IMR-90 (cell line): ENCODE measurements around the gene CPAMD8. TPM values are rescaled to one million over a fixed set of nuclear protein-coding genes. Genes with fewer than 3 reads are reported as not detected.

Experiments used
- ATAC-seq: fragments of 200-7000 bp; cut with Tn5 transposase; 2 replicates; pipeline ENCODE4 v1.9.1; 2020; ENCODE audit warnings: low read depth, mild to moderate bottlenecking, moderate library complexity
- BruUV-seq: library from RNA; stranded (reverse); fragments of 400-500 nt; replicated peaks from 2 replicates; lab custom pipeline; 2021; lab: Mats Ljungman, UMichigan
- CTCF ChIA-PET: fragments of 300-600 bp; formaldehyde crosslinking; extraction: SDS; loops from one replicate; lab custom pipeline; 2021; ENCODE audit warnings: antibody characterized with exemption; lab: Yijun Ruan, JAX
- POLR2A ChIA-PET: fragments of 300-600 bp; sonication (Branson Sonifier 250); formaldehyde crosslinking; loops from one replicate; lab custom pipeline; 2022; ENCODE audit warnings: antibody characterized with exemption; ENCODE audit not compliant: unreplicated experiment; lab: Charles Lee
- DNase-seq: peaks from one replicate; pipeline ENCODE4 v3.0.0; 2013
- H2AFZ ChIP-seq: replicated peaks from 2 replicates; pipeline ENCODE3; 2013; ENCODE audit warnings: low read length, mild to moderate bottlenecking; ENCODE audit not compliant: poor library complexity
- H2AK5ac ChIP-seq: 2 replicates; pipeline ENCODE4 v1.6.1; 2013; ENCODE audit warnings: low read depth, low read length, inconsistent platforms
- H2AK9ac ChIP-seq: replicated peaks from 2 replicates; pipeline ENCODE3; 2013; ENCODE audit warnings: mild to moderate bottlenecking, low read depth, low read length, moderate library complexity; ENCODE audit not compliant: poor library complexity
- H2BK120ac ChIP-seq: 2 replicates; pipeline ENCODE4 v1.6.1; 2013; ENCODE audit warnings: low read depth, low read length, inconsistent platforms
- H2BK15ac ChIP-seq: 3 replicates; pipeline ENCODE4 v1.6.1; 2013; ENCODE audit warnings: low read depth, low read length, inconsistent platforms
- H2BK20ac ChIP-seq: 2 replicates; pipeline ENCODE4 v1.6.1; 2013; ENCODE audit warnings: low read depth, mild to moderate bottlenecking, inconsistent platforms, low read length, moderate library complexity
- H2BK5ac ChIP-seq: 2 replicates; pipeline ENCODE4 v1.6.1; 2013; ENCODE audit warnings: mild to moderate bottlenecking, low read depth, low read length, inconsistent platforms; ENCODE audit not compliant: poor library complexity, severe bottlenecking
- H3K14ac ChIP-seq: replicated peaks from 2 replicates; pipeline ENCODE4 v1.6.1; 2013; ENCODE audit warnings: low read depth, low read length, inconsistent platforms
- H3K18ac ChIP-seq: 2 replicates; pipeline ENCODE4 v1.6.1; 2013; ENCODE audit warnings: low read depth, low read length, control low read depth
- H3K23ac ChIP-seq: 2 replicates; pipeline ENCODE4 v1.6.1; 2013; ENCODE audit warnings: low read depth, low read length, inconsistent platforms
- H3K27ac ChIP-seq: 2 replicates; pipeline ENCODE4 v1.5.1; 2013; ENCODE audit warnings: mild to moderate bottlenecking, control low read depth, low read length; ENCODE audit not compliant: insufficient read depth
- H3K27me3 ChIP-seq: 2 replicates; pipeline ENCODE4 v1.6.1; 2013; ENCODE audit warnings: low read length; ENCODE audit not compliant: control insufficient read depth, insufficient read depth
- H3K36me3 ChIP-seq: 2 replicates; pipeline ENCODE4 v1.6.1; 2013; ENCODE audit warnings: low read length, mixed read lengths; ENCODE audit not compliant: control insufficient read depth, insufficient read depth
- H3K4ac ChIP-seq: 2 replicates; pipeline ENCODE4 v1.6.1; 2013; ENCODE audit warnings: low read depth, low read length, inconsistent platforms
- H3K4me1 ChIP-seq: 2 replicates; pipeline ENCODE4 v1.6.1; 2013; ENCODE audit warnings: low read length, mixed read lengths; ENCODE audit not compliant: control insufficient read depth, insufficient read depth
- H3K4me2 ChIP-seq: 2 replicates; pipeline ENCODE4 v1.6.1; 2013; ENCODE audit warnings: low read depth, mild to moderate bottlenecking, control low read depth, low read length, moderate library complexity
- H3K4me3 ChIP-seq: 2 replicates; pipeline ENCODE4 v1.5.1; 2013; ENCODE audit warnings: low read depth, mild to moderate bottlenecking, control low read depth, low read length, moderate library complexity; ENCODE audit not compliant: insufficient read depth
- H3K56ac ChIP-seq: 2 replicates; pipeline ENCODE4 v1.6.1; 2013; ENCODE audit warnings: low read length, inconsistent platforms; ENCODE audit not compliant: insufficient read depth; ENCODE audit errors: extremely low read depth
- H3K79me1 ChIP-seq, 2 experiments: 2 replicates each; pipeline ENCODE4 v1.6.1; 2013; ENCODE audit warnings: low read length in 2 of 2, inconsistent platforms in 1 of 2, low read depth in 1 of 2
- H3K9ac ChIP-seq: 2 replicates; pipeline ENCODE4 v1.6.1; 2013; ENCODE audit warnings: low read depth, low read length, control low read depth
- H3K9me1 ChIP-seq: 2 replicates; pipeline ENCODE4 v1.6.1; 2013; ENCODE audit warnings: low read length, inconsistent platforms; ENCODE audit not compliant: insufficient read depth
- H3K9me3 ChIP-seq: 2 replicates; pipeline ENCODE4 v1.6.1; 2013; ENCODE audit warnings: low read length; ENCODE audit not compliant: control insufficient read depth, insufficient read depth
- H4K20me1 ChIP-seq: 2 replicates; pipeline ENCODE4 v1.6.1; 2013; ENCODE audit warnings: low read length, inconsistent platforms; ENCODE audit not compliant: insufficient read depth
- H4K5ac ChIP-seq: 2 replicates; pipeline ENCODE4 v1.6.1; 2013; ENCODE audit warnings: mild to moderate bottlenecking, low read depth, low read length, control low read depth
- H4K8ac ChIP-seq, 2 experiments: 2 replicates each; pipeline ENCODE4 v1.6.1; 2013; ENCODE audit warnings: low read depth in 2 of 2, low read length in 2 of 2, control low read depth in 1 of 2, inconsistent platforms in 1 of 2
- H4K91ac ChIP-seq: 2 replicates; pipeline ENCODE4 v1.6.1; 2013; ENCODE audit warnings: low read depth, low read length, inconsistent platforms; ENCODE audit not compliant: insufficient read depth
- CTCF ChIP-seq: conservative IDR thresholded peaks from 2 replicates; pipeline ENCODE4 v1.5.1; 2012; ENCODE audit warnings: mild to moderate bottlenecking, low read depth, low read length, improper control_type of control experiment
- MAFK ChIP-seq: IDR thresholded peaks from 2 replicates; pipeline ENCODE4 v1.6.1; 2012; ENCODE audit warnings: low read depth, low read length, improper control_type of control experiment
- NFE2L2 ChIP-seq: fragments of 150-350 bp; IDR thresholded peaks from 2 replicates; pipeline ENCODE4 v1.6.1; 2016; ENCODE audit warnings: low read depth, mild to moderate bottlenecking, low read length
- RCOR1 ChIP-seq: IDR thresholded peaks from 2 replicates; pipeline ENCODE4 v1.6.1; 2012; ENCODE audit warnings: mild to moderate bottlenecking, low read length, improper control_type of control experiment; ENCODE audit not compliant: insufficient replicate concordance
- RFX5 ChIP-seq: IDR thresholded peaks from 2 replicates; pipeline ENCODE4 v1.8.0; 2012; ENCODE audit warnings: low read depth, mild to moderate bottlenecking, low read length, moderate library complexity
- WGBS, 2 experiments: methylation state at CpG; one replicate each; pipeline versions ENCODE4 v1.1.5 to v1.1.7; 2013; ENCODE audit warnings: missing lambda C conversion rate in 2 of 2; ENCODE audit not compliant: insufficient read length in 1 of 2; ENCODE audit errors: extremely low coverage in 2 of 2; 5-methylcytosine and 5-hydroxymethylcytosine counted together
- dilution Hi-C: fragments of 300-500 bp; cut with HindIII; formaldehyde crosslinking; loops from one replicate; pipeline ENCODE4 v1.14.3; 2018; ENCODE audit warnings: low sequenced_read_pairs; ENCODE audit not compliant: unreplicated experiment
- in situ Hi-C: fragments of 300-500 bp; cut with MboI; formaldehyde crosslinking; loops from 3 replicates; pipeline ENCODE4 v1.14.3; 2019; ENCODE audit warnings: low sequenced_read_pairs, inconsistent platforms, mixed read lengths
- intact Hi-C: fragments of 100-400 bp; cut with micrococcal nuclease; formaldehyde crosslinking; loops from 2 replicates; pipeline ENCODE4 v1.10.0; 2022
- polyA plus RNA-seq, 3 experiments: library from polyadenylated mRNA; depleted of rRNA; stranded (reverse); fragments of >200 nt; gene quantifications; 2 replicates each; pipeline ENCODE4 v1.2.3, GENCODE V29; 2012; ENCODE audit warnings: low replicate concordance in 1 of 3
- total RNA-seq: library from RNA; depleted of rRNA; stranded (reverse); fragments of >200 nt; gene quantifications from 2 replicates; pipeline ENCODE4 v1.2.3, GENCODE V29; 2012

CPAMD8 gene
- total and polyA plus RNA-seq, 2 of the 4 experiments (the other 2 are of a cell fraction), result 0.36 to 0.79 TPM

DNA sequence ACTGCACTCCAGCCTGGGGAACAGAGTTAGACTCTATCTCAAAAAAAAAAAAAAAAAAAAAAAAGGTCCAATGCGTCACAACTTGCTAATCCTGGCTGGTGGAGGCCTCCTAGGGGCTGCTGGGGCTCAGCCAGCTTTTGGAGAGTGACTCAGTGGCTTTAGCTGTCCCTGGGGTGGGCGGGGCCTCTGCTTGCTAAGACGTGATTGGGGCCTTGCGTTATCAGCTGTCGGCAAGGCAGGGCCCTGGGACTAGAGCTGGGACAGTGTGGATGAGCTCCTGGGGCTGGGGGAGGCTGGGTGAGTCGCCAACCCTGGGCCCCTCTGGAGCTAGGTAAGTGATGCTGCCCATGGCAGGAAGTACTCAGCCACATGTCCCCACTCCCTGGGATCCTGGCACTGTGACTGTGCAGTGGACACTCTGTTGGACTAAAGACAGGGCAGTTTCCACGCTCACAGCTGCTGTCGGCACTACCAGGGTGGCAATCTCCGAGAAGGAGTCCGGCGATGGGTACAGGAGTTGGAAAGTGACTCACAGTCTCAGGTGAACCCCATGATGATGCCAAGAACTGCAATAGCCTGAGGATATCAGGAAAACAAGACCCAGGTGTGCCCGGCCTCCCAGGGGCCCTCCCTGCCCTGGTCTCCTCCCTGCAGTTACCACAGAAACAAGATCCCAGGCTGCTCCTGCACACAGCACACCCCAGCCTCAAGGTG lies 105.6 kb downstream of the CPAMD8 start:
- Histone ChIP-seq H2BK120ac (no peak overlapping the region), H2AFZ (peak overlapping the region; percentile 75), H2BK5ac (no peak overlapping the region), H3K27me3 (no peaks in the 10 kb centered on the region), H3K4me2 (no peak overlapping the region), H3K14ac (no peak overlapping the region), H2BK15ac (no peak overlapping the region), H4K91ac (no peak overlapping the region), H4K8ac (no peak overlapping the region), H3K9me3 (peaks cover 10% of the 10 kb centered on the region), H3K27ac (no peak overlapping the region), H2BK20ac (no peak overlapping the region), H3K36me3 (no peaks in the 10 kb centered on the region), H3K4me3 (no peak overlapping the region), H3K9ac (no peak overlapping the region), H4K20me1 (no peaks in the 10 kb centered on the region), H3K4ac (no peak overlapping the region), H2AK5ac (no peak overlapping the region), H3K18ac (no peak overlapping the region), H4K5ac (no peak overlapping the region), H3K4me1 (no peaks in the 10 kb centered on the region; the same call in 1 of the 2 replicates), H2AK9ac (no peak overlapping the region), H3K56ac (no peak overlapping the region), H3K79me1 (no peaks in the 10 kb centered on the region), H3K23ac (no peak overlapping the region), H3K9me1 (no peaks in the 10 kb centered on the region)
- CTCF ChIA-PET, result interaction anchor here (0.5 kb wide), 1 partner anchor 8 kb away, joined by 4 read pairs; no protein-coding TSS in a partner anchor
- POLR2A ChIA-PET, result no interaction called here
- 90% methylated on average over 2 of the region's 12 CpGs; no CpG with 5 or more reads in 1 of the 2 experiments for WGBS, 2 experiments
- peak; percentile 88 for DNase-seq
- dilution Hi-C loops (no loop called here), intact Hi-C loops (no loop called here), in situ Hi-C loops (no loop called here)
- ATAC-seq, result peak; percentile 99
- no peak for TF ChIP-seq MAFK
- TF ChIP-seq NFE2L2, result no peak
- 0 out of 2 replicates have a peak, but pooled peaks have one; percentile 31 for TF ChIP-seq RFX5
- TF ChIP-seq RCOR1, result no peak
- no peak for TF ChIP-seq CTCF
- no TSS peak for BruUV-seq
